Omental fat pad (tissue), 4 donors: ENCODE results near the gene CDC6. TPM values are rescaled to one million over a fixed set of nuclear protein-coding genes. Genes with fewer than 3 reads are reported as not detected.

Source experiments
- ATAC-seq: fragments of 150-250 bp; one replicate; pipeline ENCODE4 v1.9.1; 2016; ENCODE audit warnings: mild to moderate bottlenecking, moderate library complexity; ENCODE audit not compliant: low FRiP score
- DNase-seq: peaks from one replicate; pipeline ENCODE4 v3.0.0-alpha.2; 2019; ENCODE audit warnings: low spot score
- total RNA-seq, 4 donors: library from RNA; depleted of rRNA; stranded (reverse); fragments of >200 nt; gene quantifications; one replicate each; pipeline ENCODE4 v1.1.0, GENCODE V29; 2016
- TF ChIP-seq, protein P1 (sequence below), 3 donors: fragments of 450-650 bp; IDR thresholded peaks; one replicate each; pipeline ENCODE4 v1.5.1; 2016 to 2017; ENCODE audit warnings: antibody characterized with exemption in 3 of 3, mild to moderate bottlenecking in 3 of 3, moderate library complexity in 2 of 3

The CDC6 gene
- total RNA-seq: 1 to 10 TPM in 2 of 4 donors, under 1 TPM in 2; 0.56 to 4.3 (median 1.7) TPM

DNA sequence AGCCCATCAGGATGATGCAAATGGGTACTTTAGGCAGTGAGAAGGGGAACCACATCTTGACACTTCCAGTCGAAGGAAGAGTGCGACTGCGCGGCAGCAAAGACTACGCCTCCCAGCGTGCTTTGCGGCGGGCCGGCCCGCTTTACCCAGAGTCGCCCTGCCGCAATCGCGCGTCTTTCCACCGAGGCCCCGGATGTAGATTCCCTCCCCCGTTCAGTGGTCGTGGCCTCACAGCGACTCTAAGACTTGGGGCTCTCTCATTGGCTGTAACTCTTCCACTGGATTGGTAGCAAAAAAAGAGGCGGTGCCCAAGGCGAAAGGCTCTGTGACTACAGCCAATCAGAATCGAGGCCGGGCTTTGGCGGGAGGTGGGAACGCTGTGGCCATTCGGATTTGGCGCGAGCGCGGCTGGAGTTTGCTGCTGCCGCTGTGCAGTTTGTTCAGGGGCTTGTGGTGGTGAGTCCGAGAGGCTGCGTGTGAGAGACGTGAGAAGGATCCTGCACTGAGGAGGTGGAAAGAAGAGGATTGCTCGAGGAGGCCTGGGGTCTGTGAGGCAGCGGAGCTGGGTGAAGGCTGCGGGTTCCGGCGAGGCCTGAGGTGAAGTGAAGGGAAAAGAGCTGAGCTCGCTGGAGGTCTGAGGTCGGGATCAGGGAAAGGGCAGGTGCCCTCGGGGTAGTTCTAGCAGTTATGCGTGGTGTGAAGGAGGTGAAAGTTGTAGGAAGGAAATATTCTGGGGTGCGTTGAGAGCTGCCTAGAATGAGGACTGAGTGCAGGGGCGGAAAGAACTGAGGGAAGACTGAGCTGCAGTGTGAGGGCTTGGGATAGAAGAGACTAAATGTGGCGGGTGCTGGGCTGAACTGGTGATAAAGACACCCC, at the start of gene CDC6:
CDC6 (plus strand) TSS at position 386 of the 876 bp plus-strand sequence. CDS start 1,542 bp downstream, outside the sequence.
- TF ChIP-seq, protein P1, sequence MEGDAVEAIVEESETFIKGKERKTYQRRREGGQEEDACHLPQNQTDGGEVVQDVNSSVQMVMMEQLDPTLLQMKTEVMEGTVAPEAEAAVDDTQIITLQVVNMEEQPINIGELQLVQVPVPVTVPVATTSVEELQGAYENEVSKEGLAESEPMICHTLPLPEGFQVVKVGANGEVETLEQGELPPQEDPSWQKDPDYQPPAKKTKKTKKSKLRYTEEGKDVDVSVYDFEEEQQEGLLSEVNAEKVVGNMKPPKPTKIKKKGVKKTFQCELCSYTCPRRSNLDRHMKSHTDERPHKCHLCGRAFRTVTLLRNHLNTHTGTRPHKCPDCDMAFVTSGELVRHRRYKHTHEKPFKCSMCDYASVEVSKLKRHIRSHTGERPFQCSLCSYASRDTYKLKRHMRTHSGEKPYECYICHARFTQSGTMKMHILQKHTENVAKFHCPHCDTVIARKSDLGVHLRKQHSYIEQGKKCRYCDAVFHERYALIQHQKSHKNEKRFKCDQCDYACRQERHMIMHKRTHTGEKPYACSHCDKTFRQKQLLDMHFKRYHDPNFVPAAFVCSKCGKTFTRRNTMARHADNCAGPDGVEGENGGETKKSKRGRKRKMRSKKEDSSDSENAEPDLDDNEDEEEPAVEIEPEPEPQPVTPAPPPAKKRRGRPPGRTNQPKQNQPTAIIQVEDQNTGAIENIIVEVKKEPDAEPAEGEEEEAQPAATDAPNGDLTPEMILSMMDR (IDR thresholded peaks at IDR 0.05): no peak
- peak; percentile 95 for ATAC-seq
- peak; percentile 94 for DNase-seq

- ATAC-seq (no peak), DNase-seq (no peak)
- TF ChIP-seq, protein P1 (IDR thresholded peaks at IDR 0.05): no peak
Observed at GRCh38 chr17:40241252-40241834, 46.3 kb upstream of the CDC6 start.

GRCh38 chr17:40242774-40243173, 44.9 kb upstream of the CDC6 start:
- TF ChIP-seq, protein P1 (IDR thresholded peaks at IDR 0.05): no peak
- ATAC-seq (no peak), DNase-seq (no peak)

DNA sequence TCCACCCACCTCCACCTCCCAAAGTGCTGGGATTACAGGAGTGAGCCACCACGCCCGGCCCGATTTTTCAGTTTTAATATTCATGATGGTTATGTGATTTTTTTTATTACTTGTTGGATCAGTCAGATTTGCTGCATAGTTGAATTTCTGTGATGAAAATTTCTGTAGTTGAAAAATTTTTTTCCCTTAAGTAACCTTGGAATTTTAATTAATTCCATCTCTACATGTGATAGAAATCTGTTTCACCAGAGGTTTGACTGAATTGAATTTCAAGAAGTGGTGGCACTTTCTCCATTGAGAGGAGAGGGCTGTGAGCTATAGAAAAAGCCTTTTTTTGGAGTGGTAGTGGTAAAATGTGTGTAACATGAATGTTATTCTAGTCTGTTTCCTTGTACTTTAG, 43.9 kb upstream of the CDC6 start:
- ATAC-seq: no peak
- TF ChIP-seq, protein P1 (IDR thresholded peaks at IDR 0.05): no peak
- no peak for DNase-seq

- TF ChIP-seq, protein P1 (IDR thresholded peaks at IDR 0.05): no peak
- DNase-seq (no peak), ATAC-seq (no peak)
Observed at GRCh38 chr17:40244255-40244654, 43.4 kb upstream of the CDC6 start.

GRCh38 chr17:40247926-40248495, 39.7 kb upstream of the CDC6 start:
- TF ChIP-seq, protein P1 (IDR thresholded peaks at IDR 0.05): no peak
- no peak for DNase-seq
- no peak for ATAC-seq
